Karpas-422 (cell line): ENCODE results near the gene IL32. TPM values are rescaled to one million over a fixed set of nuclear protein-coding genes. Genes with fewer than 3 reads are reported as not detected.

ENCODE experiments used
- DNase-seq: peaks from one replicate; pipeline ENCODE4 v3.0.0-alpha.2; 2015
- H2AFZ ChIP-seq: fragments of 200-600 bp; sonication (generic); 2 replicates; pipeline ENCODE4 v1.6.1; 2014; ENCODE audit warnings: antibody characterized with exemption, low read length, mixed read lengths
- H3K27ac ChIP-seq: fragments of 200-600 bp; sonication (generic); 2 replicates; pipeline ENCODE4 v1.5.1; 2014; ENCODE audit warnings: mild to moderate bottlenecking, low read length, moderate library complexity
- H3K27me3 ChIP-seq: fragments of 200-600 bp; sonication (generic); 2 replicates; pipeline ENCODE4 v1.6.1; 2014; ENCODE audit warnings: low read length, mixed read lengths
- H3K36me3 ChIP-seq: fragments of 200-600 bp; sonication (generic); 2 replicates; pipeline ENCODE4 v1.6.1; 2014; ENCODE audit warnings: low read length, mixed read lengths; ENCODE audit not compliant: insufficient read depth
- H3K4me1 ChIP-seq: fragments of 200-600 bp; sonication (generic); 2 replicates; pipeline ENCODE4 v1.6.1; 2014; ENCODE audit warnings: mild to moderate bottlenecking, low read length, mixed read lengths
- H3K4me2 ChIP-seq: fragments of 200-600 bp; sonication (generic); 2 replicates; pipeline ENCODE4 v1.6.1; 2014; ENCODE audit warnings: low read length, low read depth, mild to moderate bottlenecking; ENCODE audit not compliant: poor library complexity, severe bottlenecking
- H3K4me3 ChIP-seq: fragments of 200-600 bp; sonication (generic); 2 replicates; pipeline ENCODE4 v1.5.1; 2014; ENCODE audit warnings: mild to moderate bottlenecking, antibody characterized with exemption, low read length, mixed read lengths
- H3K79me2 ChIP-seq: fragments of 200-600 bp; sonication (generic); 2 replicates; pipeline ENCODE4 v1.6.1; 2014; ENCODE audit warnings: mild to moderate bottlenecking, low read length, mixed read lengths
- H3K9ac ChIP-seq: fragments of 200-600 bp; sonication (generic); 2 replicates; pipeline ENCODE4 v1.6.0; 2014; ENCODE audit warnings: low read length
- H3K9me2 ChIP-seq: fragments of 200-600 bp; sonication (generic), shearing (Covaris generic); replicated peaks from 2 replicates; pipeline ENCODE4 v1.6.0; 2014; ENCODE audit warnings: mild to moderate bottlenecking, low read length, moderate library complexity; ENCODE audit not compliant: insufficient read depth
- H3K9me3 ChIP-seq: fragments of 300-700, 200-600 bp; sonication (generic); 2 replicates; pipeline ENCODE4 v1.6.1; 2014; ENCODE audit warnings: low read length, mixed read lengths
- H4K20me1 ChIP-seq: fragments of 200-600 bp; sonication (generic); 2 replicates; pipeline ENCODE4 v1.6.1; 2014; ENCODE audit warnings: mild to moderate bottlenecking, antibody characterized with exemption, low read length, low read depth; ENCODE audit not compliant: insufficient read depth
- total RNA-seq: library from RNA; depleted of rRNA; stranded (reverse); fragments of >200 nt; shearing (Covaris generic); gene quantifications from 2 replicates; pipeline ENCODE4 v1.2.3, GENCODE V29; 2014; ENCODE audit warnings: low replicate concordance

The IL32 gene
- total RNA-seq, 1 experiment from 2014 or later, result not detected

DNA sequence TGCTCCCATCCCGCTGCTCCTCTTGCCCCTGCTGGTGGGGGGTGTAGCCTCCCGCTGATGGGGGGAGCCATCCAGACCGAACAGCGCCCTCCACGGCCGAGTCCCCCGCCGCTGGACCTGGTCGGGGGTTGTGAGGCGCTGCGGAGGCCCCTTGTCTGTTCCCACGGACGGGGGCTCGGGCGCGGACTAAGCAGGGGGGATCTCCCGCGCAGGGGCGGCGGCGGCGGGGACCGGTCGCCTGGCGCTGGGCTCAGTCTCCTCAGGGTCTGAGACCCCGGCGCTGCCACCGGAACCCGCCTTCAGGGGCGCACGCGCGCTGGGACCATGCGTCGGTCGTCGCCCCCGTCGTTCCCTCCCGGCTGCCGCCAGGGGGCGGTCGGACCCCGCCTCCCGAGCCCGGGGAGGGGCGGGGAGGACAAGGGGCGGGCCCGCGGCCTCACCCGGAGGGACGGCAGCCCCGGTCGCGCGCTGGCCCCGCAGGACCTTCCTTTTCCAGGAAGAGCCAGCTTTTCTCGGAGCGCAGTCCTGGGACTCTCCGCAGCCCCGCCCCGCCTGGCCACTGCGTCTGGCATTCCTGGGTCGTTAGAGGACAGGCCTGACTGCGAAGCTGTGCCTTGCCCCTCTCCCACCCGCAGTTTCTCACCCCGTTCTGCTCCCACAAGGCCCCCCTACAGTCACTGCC lies 6.3 kb upstream of the IL32 start:
- Histone ChIP-seq H3K9me2 (no peaks in the 10 kb centered on the region), H3K4me1 (peaks cover 18% of the 10 kb centered on the region)
- DNase-seq, result peak; percentile 93

DNA sequence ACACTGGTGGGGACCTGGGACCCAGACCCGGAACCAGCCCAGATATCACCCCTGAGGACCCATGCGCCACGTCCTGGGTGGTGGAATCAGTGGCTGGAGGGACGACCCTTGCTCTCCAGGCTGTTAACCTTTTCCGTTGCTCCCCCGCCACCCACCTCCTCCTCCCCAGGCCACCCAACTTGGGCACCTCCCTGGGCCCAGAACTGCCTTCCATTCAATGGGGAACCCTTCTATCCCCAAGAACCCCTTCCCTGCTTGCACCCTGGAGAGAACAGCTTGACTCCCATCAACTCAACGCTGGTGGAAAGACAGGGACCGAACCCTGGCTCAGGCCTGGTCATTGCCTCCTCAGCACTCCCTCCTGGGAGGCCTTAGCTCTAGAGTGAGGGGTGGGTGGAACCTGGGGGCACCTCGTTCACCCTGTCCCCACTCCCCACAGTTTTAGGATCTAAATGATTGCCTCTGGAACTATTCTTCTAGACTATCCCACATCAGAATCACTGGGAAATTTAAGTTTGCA lies 5.7 kb upstream of the IL32 start:
- no peak for DNase-seq
- Histone ChIP-seq H3K27ac (no peak overlapping the region), H3K36me3 (no peaks in the 10 kb centered on the region), H3K79me2 (no peaks in the 10 kb centered on the region), H3K4me1 (peaks cover 18% of the 10 kb centered on the region), H3K9ac (peak overlapping the region; percentile 95), H3K27me3 (no peaks in the 10 kb centered on the region), H4K20me1 (0 out of 2 replicates have a peak, but pooled peaks cover 11% of the 10 kb centered on the region), H2AFZ (peak overlapping the region; percentile 82; the same call in 1 of the 2 replicates), H3K9me2 (no peaks in the 10 kb centered on the region), H3K4me3 (peak overlapping the region; percentile 91), H3K9me3 (no peaks in the 10 kb centered on the region), H3K4me2 (peak overlapping the region; percentile 90)

More for the DNA sequence above, 6.3 kb upstream of the IL32 start:
- no peaks in the 10 kb centered on the region for H3K79me2 ChIP-seq
- peak overlapping the region; percentile 91 for H3K4me3 ChIP-seq
- no peak overlapping the region for H3K27ac ChIP-seq
- H2AFZ ChIP-seq, result peak overlapping the region; percentile 88; the same call in 1 of the 2 replicates
- H3K4me2 ChIP-seq, result peak overlapping the region; percentile 90
- no peaks in the 10 kb centered on the region for H3K27me3 ChIP-seq
- H3K36me3 ChIP-seq, result no peaks in the 10 kb centered on the region
- peak overlapping the region; percentile 95 for H3K9ac ChIP-seq
- no peaks in the 10 kb centered on the region for H3K9me3 ChIP-seq
- 0 out of 2 replicates have a peak, but pooled peaks cover 11% of the 10 kb centered on the region for H4K20me1 ChIP-seq

DNA sequence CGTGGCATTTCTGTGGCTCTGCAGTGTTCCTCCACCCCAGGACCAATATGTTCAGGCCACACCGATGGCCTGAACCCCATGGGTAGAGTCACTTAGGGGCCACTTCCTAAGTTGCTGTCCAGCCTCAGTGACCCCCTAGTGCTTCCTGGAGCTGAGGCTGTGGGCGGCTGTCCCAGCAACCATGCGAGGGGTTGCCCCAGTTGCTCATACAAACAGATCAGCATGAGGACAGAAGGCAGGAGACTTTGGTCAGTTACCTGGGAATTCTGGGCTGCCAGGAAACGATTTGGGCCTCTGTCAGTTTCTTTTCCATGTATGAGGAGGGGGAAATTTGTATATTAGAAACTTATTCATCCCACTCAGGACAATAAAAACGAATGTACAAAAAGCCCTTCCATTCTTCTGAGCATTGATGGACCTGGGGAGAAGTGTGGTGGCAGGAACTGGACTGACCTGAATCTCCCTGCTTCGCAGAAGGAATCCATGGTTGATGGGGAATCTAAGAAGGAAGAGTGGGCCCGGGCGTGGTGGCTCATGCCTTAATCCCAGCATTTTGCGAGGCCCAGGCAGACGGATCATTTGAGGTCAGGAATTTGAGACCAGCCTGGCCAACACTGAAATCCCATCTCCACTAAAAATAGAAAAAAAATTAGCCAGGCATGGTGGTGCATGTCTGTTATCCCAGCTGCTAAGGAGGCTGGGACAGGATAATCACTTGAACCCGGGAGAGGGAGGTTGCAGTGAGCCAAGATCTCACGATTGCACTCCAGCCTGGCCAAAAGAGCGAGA lies 4.9 kb upstream of the IL32 start:
- Histone ChIP-seq H2AFZ (no peak overlapping the region), H4K20me1 (0 out of 2 replicates have a peak, but pooled peaks cover 11% of the 10 kb centered on the region), H3K4me3 (no peak overlapping the region), H3K27ac (no peak overlapping the region), H3K79me2 (no peaks in the 10 kb centered on the region), H3K27me3 (no peaks in the 10 kb centered on the region), H3K36me3 (no peaks in the 10 kb centered on the region), H3K9ac (no peak overlapping the region), H3K9me2 (no peaks in the 10 kb centered on the region), H3K4me2 (no peak overlapping the region), H3K4me1 (peaks cover 11% of the 10 kb centered on the region), H3K9me3 (no peaks in the 10 kb centered on the region)
- DNase-seq, result no peak

DNA sequence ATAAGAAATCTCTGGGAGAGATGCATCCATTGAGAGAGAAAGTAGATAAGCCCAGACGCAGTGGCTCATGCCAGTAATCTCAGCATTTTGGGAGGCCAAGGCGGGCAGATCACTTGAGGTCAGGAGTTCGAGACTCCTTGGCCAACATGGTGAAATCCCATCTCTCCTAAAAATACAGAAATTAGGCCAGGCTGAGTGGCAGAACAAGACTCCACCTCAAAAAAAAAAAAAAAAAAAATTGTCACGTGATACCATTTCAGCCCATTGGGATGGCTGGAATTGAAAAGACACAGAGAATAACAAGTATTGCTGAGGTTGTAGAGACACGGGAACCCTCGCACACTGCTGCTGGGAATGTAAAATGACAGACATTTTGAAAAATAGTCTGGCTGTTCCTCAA lies 2.9 kb upstream of the IL32 start:
- no peaks in the 10 kb centered on the region for H3K36me3 ChIP-seq
- H3K9me3 ChIP-seq, result no peaks in the 10 kb centered on the region
- H3K4me3 ChIP-seq, result no peak overlapping the region
- H2AFZ ChIP-seq, result no peak overlapping the region
- H3K4me1 ChIP-seq, result peaks cover 11% of the 10 kb centered on the region
- H3K27me3 ChIP-seq, result no peaks in the 10 kb centered on the region
- no peak overlapping the region for H3K9ac ChIP-seq
- H4K20me1 ChIP-seq, result 0 out of 2 replicates have a peak, but pooled peaks cover 9% of the 10 kb centered on the region
- H3K79me2 ChIP-seq, result no peaks in the 10 kb centered on the region
- no peak overlapping the region for H3K4me2 ChIP-seq
- DNase-seq, result no peak
- H3K27ac ChIP-seq, result no peak overlapping the region
- no peaks in the 10 kb centered on the region for H3K9me2 ChIP-seq

DNA sequence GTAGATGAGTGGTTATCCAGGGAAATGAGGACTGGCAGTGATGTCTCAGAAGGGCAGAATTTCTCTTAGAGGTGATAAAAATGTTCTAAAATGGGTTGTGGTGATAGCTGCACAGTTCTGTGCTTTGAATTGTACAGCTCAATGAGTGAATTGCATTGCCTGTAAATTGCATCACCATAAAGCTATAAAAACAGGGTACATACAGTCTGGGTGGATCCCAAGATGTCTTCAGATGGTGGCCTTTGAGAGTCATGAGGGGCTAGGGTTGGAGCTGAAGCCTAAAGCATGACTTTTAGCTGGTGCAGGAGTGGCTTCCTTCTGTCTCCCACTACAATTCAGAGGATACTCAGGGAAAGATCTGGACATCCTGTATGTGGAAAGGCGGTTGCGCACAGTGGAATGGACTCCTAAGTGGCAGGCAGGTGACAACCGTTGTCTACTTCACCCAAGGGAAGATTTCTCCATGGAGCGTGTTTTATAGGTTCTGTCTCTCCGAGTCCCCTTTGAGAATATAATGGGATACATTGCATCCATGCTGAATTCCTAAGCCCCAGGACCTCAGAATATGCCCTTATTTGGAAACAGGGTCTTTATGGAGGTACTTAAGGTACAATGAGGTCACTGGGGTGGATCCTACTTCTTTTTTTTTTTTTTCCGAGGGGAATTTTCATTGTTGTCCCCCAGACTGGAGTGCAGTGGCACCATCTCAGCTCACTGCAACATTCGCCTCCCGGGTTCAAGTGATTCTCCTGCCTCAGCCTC lies 1.6 kb upstream of the IL32 start:
- DNase-seq, result no peak
- Histone ChIP-seq H3K27me3 (no peaks in the 10 kb centered on the region), H3K4me2 (no peak overlapping the region), H3K79me2 (no peaks in the 10 kb centered on the region), H3K27ac (no peak overlapping the region), H3K4me3 (no peak overlapping the region), H3K9me2 (no peaks in the 10 kb centered on the region), H3K36me3 (no peaks in the 10 kb centered on the region), H3K9ac (no peak overlapping the region), H2AFZ (no peak overlapping the region), H3K9me3 (no peaks in the 10 kb centered on the region), H4K20me1 (no peaks in the 10 kb centered on the region), H3K4me1 (peaks cover 5% of the 10 kb centered on the region)

DNA sequence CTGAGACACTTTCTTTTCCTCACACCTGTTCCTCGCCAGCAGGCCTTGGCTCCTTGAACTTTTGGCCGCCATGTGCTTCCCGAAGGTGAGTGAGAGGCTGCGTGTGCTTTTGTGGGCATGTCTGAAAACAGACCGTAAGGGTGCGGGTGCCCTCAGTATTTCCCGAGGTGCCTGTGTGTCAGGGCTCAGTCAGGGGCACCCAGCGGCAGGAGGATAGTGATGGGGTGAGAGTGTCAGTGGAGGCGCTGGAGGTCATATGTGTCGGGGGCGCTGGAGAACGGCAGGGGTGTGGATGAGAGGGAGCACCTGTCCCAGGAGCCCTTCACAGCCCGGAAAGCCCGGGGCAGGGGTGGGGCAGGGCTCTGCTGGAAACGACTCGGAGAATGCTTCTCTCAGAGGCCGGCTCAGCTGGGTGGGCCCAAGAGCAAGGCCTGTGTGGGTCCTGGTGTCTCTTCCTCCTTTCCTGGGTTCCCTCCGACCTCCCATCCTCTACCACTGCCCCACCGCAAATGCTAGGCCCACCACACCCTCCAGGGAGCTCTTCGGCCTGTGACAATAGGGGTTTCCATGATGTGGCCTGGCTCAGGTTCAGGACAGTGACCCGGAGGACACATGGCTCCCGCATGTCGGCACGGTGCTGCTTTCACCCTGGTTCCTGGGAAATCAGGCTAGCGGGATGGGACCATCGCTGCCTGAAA lies 451 bp downstream of the IL32 start:
- Histone ChIP-seq H3K9ac (no peak overlapping the region), H2AFZ (no peak overlapping the region), H3K9me3 (no peaks in the 10 kb centered on the region), H3K36me3 (no peaks in the 10 kb centered on the region), H3K9me2 (no peaks in the 10 kb centered on the region), H3K27me3 (no peaks in the 10 kb centered on the region), H3K27ac (no peak overlapping the region), H3K4me3 (no peak overlapping the region), H3K4me2 (no peak overlapping the region), H3K4me1 (no peaks in the 10 kb centered on the region), H4K20me1 (no peaks in the 10 kb centered on the region), H3K79me2 (no peaks in the 10 kb centered on the region)
- DNase-seq, result no peak

DNA sequence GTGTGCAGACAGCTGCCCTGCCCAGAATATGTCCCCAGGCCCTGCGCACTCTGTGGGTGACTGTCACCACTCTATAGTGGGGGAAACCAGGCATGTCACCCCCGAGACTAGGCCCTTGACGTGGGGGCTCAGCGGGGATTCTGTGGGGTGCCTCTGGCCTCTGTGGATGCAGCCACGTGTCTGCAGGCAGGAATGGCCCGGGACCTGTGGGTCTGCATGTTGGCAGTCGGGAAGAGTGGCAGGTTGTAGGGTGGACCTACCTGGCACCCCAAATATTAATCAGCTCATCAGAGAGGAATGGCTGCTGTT lies 954 bp downstream of the IL32 start:
- Histone ChIP-seq H4K20me1 (no peaks in the 10 kb centered on the region), H3K27me3 (no peaks in the 10 kb centered on the region), H3K27ac (no peak overlapping the region), H3K4me3 (no peak overlapping the region), H3K9ac (no peak overlapping the region), H3K4me1 (no peaks in the 10 kb centered on the region), H3K9me3 (no peaks in the 10 kb centered on the region), H3K9me2 (no peaks in the 10 kb centered on the region), H3K79me2 (no peaks in the 10 kb centered on the region), H2AFZ (no peak overlapping the region), H3K36me3 (no peaks in the 10 kb centered on the region), H3K4me2 (no peak overlapping the region)
- DNase-seq, result no peak
